Pancreas (tissue), 10 donors: ENCODE measurements around the gene PIP4K2C. TPM values are rescaled to one million over a fixed set of nuclear protein-coding genes. Genes with fewer than 3 reads are reported as not detected.

Source experiments
- ATAC-seq, 4 donors: fragments of 200-7000 bp; cut with Tn5 transposase; one replicate each; pipeline versions ENCODE4 v1.8.0 to v1.9.1; 2020; ENCODE audit warnings: mild to moderate bottlenecking in 4 of 4, moderate library complexity in 4 of 4
- DNase-seq, 6 donors: peaks; one replicate each; pipeline ENCODE4 v3.0.0-alpha.2; 2020
- FAIRE-seq: peaks from 2 replicates; lab custom pipeline; 2012; peaks lifted over from hg19 to GRCh38; lab: Jason Lieb, UNC
- H3K27ac ChIP-seq, 4 donors: fragments of 200-600 bp; sonication (generic); 1 replicate in 3 of 4; 2 replicates in 1 of 4; pipeline versions ENCODE4 v1.5.0 to v1.8.0; 2020
- H3K27me3 ChIP-seq, 4 donors: fragments of 200-600 bp; one replicate each; pipeline ENCODE4 v1.8.0; 2021
- H3K36me3 ChIP-seq, 3 donors: fragments of 200-600 bp; sonication (generic) in 1 of 3; one replicate each; pipeline versions ENCODE4 v1.5.0 to v1.8.0; 2020 to 2021
- H3K4me1 ChIP-seq, 3 donors: fragments of 200-600 bp; one replicate each; pipeline ENCODE4 v1.8.0; 2021
- H3K4me3 ChIP-seq, 4 donors: fragments of 200-600 bp; sonication (generic) in 2 of 4; one replicate each; pipeline versions ENCODE4 v1.5.0 to v1.8.0; 2020 to 2021
- H3K9me3 ChIP-seq, 4 donors: fragments of 200-600 bp; one replicate each; pipeline ENCODE4 v1.8.0; 2021
- WGBS, 2 donors: extraction: QIAGEN DNeasy Blood & Tissue Kit; methylation state at CpG; one replicate each; pipeline ENCODE4 v1.1.7; 2013; 5-methylcytosine and 5-hydroxymethylcytosine counted together
- intact Hi-C, 3 donors: fragments of 100-400 bp; cut with DNase I; formaldehyde crosslinking; loops; one replicate each; pipeline versions ENCODE4 v1.11.1 to v1.14.2; 2022
- polyA plus RNA-seq, 2 donors: library from polyadenylated mRNA; stranded (reverse); fragments of 200-250 nt; gene quantifications; one replicate each; pipeline ENCODE4 v1.2.3, GENCODE V29; 2013
- total RNA-seq, 6 donors: library from RNA; stranded (reverse); fragmentation: NEBNext Ultra II Directional in 4 of 6; extraction: Animal tissue kit (Norgen Biotek cat#: 25700) in 4 of 6; gene quantifications; one replicate each; pipeline versions ENCODE4 v1.2.1 to v1.2.4, GENCODE V29; 2021 to 2023
- TF ChIP-seq, protein P1 (sequence below), 4 donors: fragments of 200-600 bp; sonication (generic) in 3 of 4; IDR thresholded peaks; one replicate each; pipeline versions ENCODE4 v1.5.0 to v1.8.0; 2021; ENCODE audit warnings: antibody characterized with exemption in 4 of 4
- donor health status: healthy with polysubstance abuse.
- donor health status: DM: no; HTN: no; CAD: no; lungs with moderate emphysema.
- donor health status: DM: no; HTN: no; CAD: no.
- donor health status: control.
- donor health status: control.
- donor health status: Bipolar disorder and iron deficiency.
- donor health status: DM: yes; HTN: yes; CAD: no.
- donor health status: DM: no; HTN: no; CAD: no.
- donor health status: DM: no; HTN: no; CAD: no.
- donor health status: DM: yes; HTN: yes; CAD: no.

Gene PIP4K2C
- total and polyA plus RNA-seq, 8 donors = 5.3 to 17.0 (median 15.4) TPM

DNA sequence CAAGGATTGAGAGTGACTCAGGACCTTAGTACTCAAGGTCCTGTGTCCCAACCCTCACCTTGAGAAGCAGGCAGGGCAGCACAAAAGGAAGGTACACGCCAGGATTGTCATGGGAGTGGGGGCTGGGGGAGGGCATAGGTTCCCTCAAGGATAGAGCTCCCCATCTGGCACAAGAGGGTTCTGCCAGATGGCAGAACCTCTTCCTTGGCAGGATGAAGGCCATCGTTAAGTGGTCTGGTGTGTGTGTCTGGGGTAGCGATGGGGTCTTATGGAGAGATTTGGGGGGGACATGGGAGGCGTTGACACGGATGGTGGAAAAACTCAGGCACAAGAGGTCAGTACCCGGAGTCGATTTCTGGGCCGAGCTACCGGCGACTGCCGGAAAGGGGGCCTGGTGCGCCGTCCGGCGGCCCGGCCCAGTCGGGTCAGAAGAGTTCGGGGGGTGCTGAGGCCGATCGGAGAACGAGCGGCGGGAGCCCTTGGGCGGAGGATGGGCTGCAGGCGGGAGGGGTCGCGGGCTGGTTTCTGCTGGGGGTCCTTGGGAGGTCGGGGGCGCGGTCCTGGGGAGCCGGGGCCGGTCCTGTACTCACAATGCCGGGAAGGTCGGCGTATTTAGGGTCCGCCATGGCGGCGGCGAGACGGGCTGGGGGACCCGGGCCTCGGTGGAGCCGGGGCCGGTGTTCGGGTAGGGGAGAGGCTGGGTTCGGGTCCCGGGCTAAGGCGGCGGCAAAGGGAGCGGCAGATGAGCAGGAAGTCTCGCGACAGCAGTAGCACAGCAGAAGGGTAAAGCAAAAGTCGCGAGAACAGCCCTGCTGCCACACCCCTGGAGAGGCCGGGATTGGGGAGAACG, 44.3 kb upstream of the PIP4K2C start, which contains the start of gene DCTN2:
TSS of gene DCTN2 (minus strand) at position 755 of the 850 bp plus-strand sequence. CDS start at position 626, 129 bp downstream.
- no peaks in the 10 kb centered on the region for H3K27me3 ChIP-seq
- FAIRE-seq = no peak
- TF ChIP-seq, protein P1, sequence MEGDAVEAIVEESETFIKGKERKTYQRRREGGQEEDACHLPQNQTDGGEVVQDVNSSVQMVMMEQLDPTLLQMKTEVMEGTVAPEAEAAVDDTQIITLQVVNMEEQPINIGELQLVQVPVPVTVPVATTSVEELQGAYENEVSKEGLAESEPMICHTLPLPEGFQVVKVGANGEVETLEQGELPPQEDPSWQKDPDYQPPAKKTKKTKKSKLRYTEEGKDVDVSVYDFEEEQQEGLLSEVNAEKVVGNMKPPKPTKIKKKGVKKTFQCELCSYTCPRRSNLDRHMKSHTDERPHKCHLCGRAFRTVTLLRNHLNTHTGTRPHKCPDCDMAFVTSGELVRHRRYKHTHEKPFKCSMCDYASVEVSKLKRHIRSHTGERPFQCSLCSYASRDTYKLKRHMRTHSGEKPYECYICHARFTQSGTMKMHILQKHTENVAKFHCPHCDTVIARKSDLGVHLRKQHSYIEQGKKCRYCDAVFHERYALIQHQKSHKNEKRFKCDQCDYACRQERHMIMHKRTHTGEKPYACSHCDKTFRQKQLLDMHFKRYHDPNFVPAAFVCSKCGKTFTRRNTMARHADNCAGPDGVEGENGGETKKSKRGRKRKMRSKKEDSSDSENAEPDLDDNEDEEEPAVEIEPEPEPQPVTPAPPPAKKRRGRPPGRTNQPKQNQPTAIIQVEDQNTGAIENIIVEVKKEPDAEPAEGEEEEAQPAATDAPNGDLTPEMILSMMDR (IDR thresholded peaks at IDR 0.05) = no peak
- intact Hi-C loops = no loop called here
- DNase-seq = peak; percentile 86 to 98 (median 96)
- peak within 1 kb of the TSS; percentile 85 to 98 (median 95) for H3K4me3 ChIP-seq
- H3K9me3 ChIP-seq = no peaks in the 10 kb centered on the region
- H3K4me1 ChIP-seq = peaks cover 0 to 12% (median 5%) of the 10 kb centered on the region in 3 donors
- peak; percentile 96 to 98 (median 96) for ATAC-seq
- WGBS, 2 donors = 0 to 1% methylated on average over 48 to 56 of the region's 56 CpGs
- peak within 1 kb of the TSS; percentile 57 to 78 (median 76) for H3K27ac ChIP-seq
- H3K36me3 ChIP-seq = peaks cover 0 to 3% (median 0%) of the 10 kb centered on the region in 3 donors

DNA sequence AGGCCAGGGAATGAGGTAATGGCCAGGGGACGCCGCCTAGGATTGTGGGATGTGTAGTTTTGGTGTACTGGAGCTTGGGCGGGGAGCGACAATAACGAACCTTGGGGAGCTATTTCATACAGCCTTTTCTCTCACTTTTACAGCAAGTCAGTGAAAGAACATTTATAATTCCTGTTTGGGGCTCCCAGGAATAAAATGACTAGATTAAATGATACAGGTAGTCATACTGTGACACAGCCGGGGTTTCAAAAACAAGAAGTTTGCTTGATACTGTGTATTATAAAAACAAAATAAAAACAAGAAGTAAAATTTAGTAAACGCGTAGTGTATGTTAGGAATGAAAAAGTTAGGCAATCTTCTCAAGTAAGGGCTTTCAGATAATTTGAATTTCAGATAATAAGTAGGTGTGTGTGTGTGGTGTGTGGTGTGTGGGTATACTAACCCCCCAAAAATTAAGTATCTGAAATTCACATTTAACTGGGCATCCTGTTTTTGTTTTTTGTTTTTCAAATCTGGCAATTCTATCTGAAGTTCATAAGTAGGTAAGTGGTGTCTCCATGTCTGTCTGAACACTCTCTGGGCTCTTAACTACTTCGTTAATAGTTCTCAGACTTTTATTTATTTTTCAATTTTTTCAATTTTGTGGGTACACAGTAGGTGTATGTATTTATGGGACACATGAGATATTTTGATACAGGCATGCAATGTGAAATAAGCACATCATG, 43.5 kb upstream of the PIP4K2C start:
- Histone ChIP-seq H3K27ac (no peak overlapping the region), H3K4me3 (peak overlapping the region in 2 of 4 donors; percentile 94 to 98), H3K4me1 (peaks cover 0 to 12% (median 5%) of the 10 kb centered on the region in 3 donors), H3K36me3 (no peaks in the 10 kb centered on the region), H3K27me3 (no peaks in the 10 kb centered on the region), H3K9me3 (no peaks in the 10 kb centered on the region)
- ATAC-seq = no peak
- DNase-seq = no peak
- TF ChIP-seq, protein P1 (IDR thresholded peaks at IDR 0.05) = no peak
- FAIRE-seq = peak; percentile 69
- intact Hi-C loops = no loop called here
- 19 to 20% methylated on average over 9 of the region's 9 CpGs for WGBS, 2 donors

DNA sequence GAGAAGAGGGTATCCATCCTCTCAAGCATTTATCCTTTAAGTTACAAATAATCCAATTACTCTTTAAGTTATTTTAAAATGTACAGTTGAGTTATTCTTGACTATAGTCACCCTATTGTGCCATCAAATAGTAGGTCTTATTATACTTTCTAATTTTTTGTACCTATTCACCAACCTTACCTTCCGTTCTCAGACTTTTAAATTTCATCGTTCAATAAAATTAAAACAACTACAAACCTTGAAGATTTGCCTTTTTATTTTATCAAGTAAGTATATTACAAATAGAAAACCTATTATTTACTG, 43.0 kb upstream of the PIP4K2C start:
- ATAC-seq = no peak
- Histone ChIP-seq H3K36me3 (no peaks in the 10 kb centered on the region), H3K27ac (no peak overlapping the region), H3K27me3 (no peaks in the 10 kb centered on the region), H3K4me3 (no peak overlapping the region), H3K4me1 (peaks cover 0 to 12% (median 5%) of the 10 kb centered on the region in 3 donors), H3K9me3 (no peaks in the 10 kb centered on the region)
- FAIRE-seq = no peak
- intact Hi-C loops = no loop called here
- DNase-seq = no peak
- TF ChIP-seq, protein P1 (IDR thresholded peaks at IDR 0.05) = no peak
- 90 to 96% methylated on average over 2 of the region's 2 CpGs for WGBS, 2 donors

DNA sequence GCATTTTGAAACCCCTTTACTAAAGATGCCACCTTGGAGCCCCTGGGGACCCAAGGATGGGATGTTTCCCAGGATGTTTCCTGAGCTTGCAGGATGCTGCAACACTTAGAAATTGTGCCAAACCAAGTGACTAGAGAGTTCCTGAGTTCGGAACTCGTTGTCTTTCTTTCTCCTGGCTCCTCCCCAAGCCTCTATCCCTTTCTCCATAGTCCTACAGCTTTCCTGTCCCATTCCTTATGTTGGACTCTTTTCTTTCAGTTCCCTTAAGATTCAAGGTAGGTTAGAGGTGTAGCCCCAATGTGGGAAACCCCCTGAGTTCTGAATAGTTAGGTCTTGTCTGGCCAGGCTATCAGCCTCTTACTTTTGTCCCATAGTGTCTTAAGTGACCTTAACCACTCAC, 42.5 kb upstream of the PIP4K2C start:
- Histone ChIP-seq H3K27me3 (no peaks in the 10 kb centered on the region), H3K27ac (no peak overlapping the region), H3K36me3 (no peaks in the 10 kb centered on the region), H3K4me1 (peaks cover 0 to 12% (median 5%) of the 10 kb centered on the region in 3 donors), H3K4me3 (no peak overlapping the region), H3K9me3 (no peaks in the 10 kb centered on the region)
- intact Hi-C loops = no loop called here
- ATAC-seq (no peak), FAIRE-seq (no peak), DNase-seq (no peak)
- 41 to 51% methylated on average over 2 of the region's 2 CpGs for WGBS, 2 donors
- TF ChIP-seq, protein P1 (IDR thresholded peaks at IDR 0.05) = no peak
